Stimulated activated CD8-positive, alpha-beta memory T cell treated with anti-CD3 and anti-CD28 coated beads, Interleukin-15, amount 100 ng/mL, for 4 hours (primary cell): ENCODE measurements around the gene RDH14.

Experiments used
- DNase-seq, 2 donors: peaks; one replicate each; pipeline ENCODE4 v3.0.0-alpha.2; 2020; ENCODE audit warnings: low read depth in 2 of 2

The RDH14 gene

DNA sequence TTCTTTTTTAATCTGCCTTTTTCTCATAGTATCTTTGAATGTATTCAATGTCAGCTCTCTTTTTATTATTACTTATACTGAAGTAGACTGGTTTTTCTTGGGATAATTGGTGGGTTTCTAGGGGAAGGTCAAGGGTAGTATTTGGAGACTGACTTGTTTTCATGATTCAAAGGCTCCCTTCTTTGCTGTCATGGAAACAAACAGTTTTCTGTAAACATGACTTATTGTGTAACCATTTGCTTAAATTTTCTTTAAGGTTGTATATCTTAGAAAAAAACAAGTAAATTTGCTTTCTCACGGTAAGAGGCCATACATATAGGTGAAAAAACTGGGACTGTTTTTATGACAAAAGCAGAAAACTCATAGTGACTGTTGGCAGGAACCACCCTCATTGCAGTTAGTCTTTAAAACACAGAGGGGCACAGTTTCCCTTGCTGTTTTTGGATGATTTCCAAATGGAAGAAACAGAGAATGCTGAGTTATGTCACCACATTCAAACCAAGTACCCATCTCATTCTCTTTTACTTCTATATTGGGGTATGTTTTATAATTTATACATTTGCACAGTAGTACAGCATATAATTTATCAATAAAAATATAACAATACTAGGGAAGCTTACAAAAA, 5.8 kb upstream of the RDH14 start:
- no peak for DNase-seq

DNA sequence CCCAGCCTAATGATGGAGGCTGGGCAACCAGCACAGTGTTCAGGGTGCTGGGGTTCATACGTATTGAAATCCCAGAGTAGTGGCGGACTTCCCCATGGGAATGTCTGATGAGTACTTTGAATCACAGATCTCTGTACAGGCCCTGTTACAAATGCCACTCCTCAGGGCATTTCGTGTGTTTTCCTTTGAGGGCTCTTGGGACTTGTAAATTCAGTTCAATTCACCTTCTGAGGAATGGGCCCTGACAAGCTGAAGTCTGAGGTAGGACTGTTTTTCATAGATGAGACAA, 288 bp upstream of the RDH14 start:
- DNase-seq: no peak

DNA sequence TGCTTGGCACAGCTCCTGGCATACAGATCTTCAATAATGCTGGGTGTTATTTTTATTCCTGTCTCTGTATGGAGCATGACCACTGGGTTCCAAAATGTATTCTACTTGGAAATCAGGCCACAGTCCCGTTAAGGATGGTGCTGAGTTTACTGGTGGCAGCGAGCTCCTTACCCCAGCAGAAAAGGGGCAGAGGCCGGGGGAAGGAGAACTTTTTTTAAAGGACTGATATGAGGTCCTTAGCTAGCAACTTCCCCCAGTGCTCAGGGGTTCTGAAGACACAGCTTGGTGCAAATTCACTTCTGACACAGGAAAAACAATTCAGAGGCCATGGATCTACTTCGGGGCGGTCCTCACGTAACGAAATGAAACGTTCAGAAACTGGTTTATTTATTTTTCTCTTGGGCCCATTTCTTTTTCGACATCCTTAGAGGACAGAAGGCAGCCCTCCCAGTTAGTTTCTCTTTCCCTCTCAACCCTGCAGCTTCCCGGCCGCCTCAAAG, 872 bp downstream of the RDH14 start:
- no peak for DNase-seq

DNA sequence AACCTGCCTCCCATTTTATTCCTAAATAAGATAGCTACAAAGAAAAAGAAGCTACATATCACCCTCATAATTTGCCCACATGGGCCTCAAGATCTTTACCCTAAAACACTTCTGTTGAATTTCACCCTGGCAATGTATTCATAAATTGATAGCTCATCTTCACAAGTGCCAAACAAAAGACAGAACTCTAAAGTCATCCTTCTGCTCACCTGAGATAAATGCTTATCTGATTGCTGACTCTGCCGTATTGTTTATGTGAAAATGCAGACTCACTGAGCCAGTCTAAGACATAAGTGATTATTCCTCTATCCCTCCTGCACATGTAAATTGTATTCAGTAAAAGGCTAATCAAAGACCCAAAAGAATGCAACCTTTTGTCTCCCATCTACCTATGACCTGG, 2.0 kb downstream of the RDH14 start:
- DNase-seq: no peak

DNA sequence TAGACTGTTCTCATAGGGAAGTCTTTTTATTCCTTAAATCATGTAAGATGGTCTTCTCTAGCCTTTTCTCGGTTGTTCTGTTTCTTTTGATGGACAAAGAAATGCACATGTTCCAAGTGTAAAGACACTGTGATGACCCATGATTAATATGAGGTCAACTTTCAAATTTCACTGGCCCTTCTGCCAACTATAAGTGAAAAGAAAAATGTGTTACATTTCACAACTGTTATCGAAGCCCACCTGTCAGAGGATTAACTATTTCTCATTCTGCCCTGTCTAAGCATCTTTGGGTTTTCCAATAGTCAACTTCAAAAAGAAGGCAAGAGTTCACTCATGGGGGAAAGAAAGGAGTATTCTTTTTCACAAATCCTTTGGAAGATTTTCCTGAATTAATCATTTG, 3.3 kb downstream of the RDH14 start:
- DNase-seq: no peak

DNA sequence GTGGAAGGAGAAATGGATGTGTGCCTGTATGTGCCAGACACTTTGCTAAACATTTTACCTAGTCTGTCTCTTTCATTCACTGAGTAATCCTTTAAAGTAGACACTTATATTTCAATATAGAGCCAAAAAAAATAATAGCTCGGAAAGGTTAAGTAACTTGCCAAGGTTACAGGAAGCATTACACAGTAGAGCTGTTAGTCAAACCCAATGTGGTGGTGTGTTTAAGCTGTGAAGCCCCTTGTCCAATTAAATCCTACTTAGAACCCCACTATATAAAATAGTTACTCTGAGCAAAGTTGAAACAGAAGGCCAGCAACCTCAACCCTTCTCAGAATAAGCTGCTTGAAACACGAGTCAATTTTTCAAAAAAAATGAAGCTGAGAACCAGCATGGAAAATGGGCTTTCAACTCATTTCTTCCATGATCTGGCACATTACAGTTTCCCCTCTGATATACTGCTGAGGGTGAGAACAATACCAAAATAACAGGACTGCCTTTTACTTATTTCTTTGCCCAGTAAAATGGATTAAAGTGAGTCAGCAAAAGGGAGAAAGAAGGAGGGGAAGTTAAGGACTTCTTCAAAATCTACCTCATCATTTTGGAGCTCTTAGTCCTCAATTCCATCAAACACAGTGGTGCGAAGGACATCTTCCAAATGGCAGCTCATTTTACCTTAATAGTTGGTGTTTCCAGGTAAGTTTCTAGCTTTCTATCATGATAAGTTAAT, 7.9 kb downstream of the RDH14 start:
- DNase-seq: no peak

DNA sequence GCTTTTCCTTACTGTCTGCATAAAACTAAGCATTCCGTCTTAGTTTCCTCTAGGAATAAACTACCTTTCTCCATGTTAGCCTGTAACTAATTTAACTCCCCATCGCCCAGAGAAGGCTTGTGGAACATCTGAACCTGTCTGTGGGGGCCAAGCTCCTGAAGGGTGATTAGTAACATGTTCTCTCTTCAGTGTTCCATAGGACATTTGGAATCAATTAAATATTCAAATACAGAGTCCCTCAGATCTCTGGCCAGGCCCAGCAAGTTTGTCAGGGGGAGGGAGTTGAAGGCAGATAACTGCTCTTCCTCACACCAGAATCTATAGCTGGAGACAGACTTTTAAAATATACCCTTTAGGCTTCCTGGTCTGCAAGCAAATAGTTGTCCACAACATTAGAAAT, 8.8 kb downstream of the RDH14 start:
- no peak for DNase-seq

DNA sequence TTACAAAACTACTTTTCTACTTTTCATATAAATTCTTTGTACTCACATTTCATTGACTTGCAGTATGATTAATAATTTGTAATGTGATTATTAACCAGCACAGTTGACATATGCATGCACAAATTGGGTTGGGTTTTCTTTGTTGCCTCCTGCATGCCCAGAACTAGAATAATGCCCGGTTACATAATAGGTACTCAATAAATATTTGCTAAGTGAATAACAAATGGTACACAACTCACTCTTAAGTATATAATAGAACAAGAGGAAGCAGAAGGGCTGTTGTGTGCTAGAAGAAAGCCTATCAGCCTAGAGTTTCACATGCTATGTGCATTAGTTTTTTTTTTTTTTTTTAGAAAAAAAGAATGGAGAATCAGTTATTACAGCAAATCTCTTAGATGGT, 9.3 kb downstream of the RDH14 start:
- DNase-seq: no peak

DNA sequence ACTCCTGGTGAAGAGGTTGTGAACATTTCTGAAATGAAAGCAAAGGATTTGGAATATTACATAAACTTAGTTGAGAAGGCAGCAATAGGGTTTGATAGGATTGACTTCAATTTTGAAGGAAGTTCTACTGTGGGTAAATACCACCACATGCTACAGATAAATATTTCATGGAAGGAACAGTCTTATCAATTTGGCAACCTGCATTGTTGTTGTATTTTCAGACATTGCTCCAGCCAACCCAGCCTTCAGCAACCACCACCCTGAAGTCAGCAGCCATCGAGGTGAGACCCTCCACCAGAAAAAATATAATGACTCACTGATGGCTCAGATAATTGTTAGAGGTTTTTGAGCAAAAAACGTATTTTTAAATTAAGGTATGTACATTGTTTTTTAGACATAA, 10.0 kb downstream of the RDH14 start:
- no peak for DNase-seq

DNA sequence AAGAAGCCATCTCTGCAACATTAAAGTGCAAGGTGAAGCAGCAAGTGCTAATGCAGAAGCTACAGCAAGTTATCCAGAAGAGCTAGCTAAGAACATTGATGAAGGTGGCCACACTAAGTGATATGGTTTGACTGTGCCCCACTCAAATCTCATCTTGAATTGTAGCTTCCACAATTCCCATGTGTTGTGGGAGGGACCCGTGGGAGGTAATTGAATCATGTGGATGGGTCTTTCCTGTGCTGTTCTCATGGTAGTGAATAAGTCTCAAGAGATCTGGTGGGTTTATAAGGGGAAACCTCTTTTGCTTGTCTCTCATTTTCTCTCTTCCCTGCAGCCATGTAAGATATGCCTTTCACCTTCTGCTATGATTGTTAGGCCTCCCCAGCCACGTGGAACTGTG, 11.4 kb downstream of the RDH14 start:
- no peak for DNase-seq

DNA sequence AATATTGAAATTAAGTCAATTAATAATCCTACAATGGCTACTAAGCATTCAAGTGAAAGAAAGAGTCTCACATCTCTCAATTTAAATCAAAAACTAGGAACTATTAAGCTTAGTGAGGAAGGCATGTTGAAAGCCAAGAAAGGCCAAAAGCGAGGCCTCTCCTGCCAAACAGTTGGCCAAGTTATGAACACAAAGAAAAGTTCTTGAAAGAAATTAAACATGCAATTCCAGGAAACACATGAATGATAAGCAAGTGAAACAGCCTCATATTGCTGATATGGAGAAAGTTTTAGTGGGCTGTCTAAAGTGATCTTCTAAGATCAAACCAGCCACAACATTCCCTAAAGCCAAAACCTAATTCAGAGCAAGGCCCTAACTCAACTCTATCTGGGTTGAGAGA, 11.8 kb downstream of the RDH14 start:
- DNase-seq: no peak

DNA sequence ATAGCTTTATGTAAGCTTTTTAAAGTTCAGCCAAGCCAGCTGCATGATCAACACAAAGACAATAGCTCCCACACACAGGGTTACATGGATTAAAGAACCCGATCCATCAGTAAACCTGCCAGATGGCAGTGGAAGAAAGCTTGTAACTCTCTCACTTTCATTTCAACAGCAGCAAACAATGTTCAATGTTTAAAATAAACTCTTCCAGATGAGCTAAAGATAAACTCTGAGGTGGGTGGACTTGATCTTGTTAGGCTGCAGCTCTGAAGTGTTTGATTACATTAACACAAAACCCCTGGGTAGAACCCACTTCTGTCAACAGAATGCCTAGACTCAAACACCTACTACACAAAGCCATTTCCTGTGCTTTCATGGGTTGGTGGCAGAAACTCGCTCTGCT, 13.9 kb downstream of the RDH14 start:
- no peak for DNase-seq

DNA sequence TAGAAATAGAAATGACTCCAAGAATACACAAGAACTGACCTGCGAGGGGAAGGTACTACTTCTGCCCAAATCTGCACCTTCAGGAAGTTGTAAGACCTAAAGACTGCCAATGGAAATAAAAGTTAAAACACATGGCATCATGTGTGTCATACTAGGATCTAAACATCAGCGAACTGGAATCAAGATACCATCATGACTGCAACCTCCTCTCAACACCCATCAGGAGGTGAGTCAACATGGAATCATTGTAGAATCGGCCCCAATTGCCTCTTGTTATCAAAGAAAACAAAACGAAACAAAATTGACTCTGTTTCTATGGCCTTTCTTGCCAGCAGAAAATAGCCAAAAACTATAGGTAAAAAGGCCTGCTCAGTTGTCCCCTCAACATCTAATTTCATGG, 15.1 kb downstream of the RDH14 start:
- DNase-seq: no peak

DNA sequence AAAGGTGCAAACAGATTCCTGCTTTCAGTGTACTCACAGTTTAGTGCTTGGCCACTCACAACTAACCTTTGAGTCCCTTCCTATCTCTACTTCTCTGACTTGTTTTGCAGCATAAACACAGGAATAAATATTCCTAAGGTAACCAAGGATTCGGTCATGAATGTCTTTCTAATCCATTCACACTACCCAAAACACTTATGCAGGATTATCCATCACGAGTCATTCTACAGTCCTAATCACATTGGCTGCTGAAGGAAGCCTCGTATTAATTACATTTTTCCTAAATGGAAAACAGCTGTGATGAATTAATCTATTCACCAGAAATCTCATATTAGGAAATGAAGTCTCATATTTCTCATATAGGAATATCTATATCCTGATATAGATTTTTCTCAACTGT, 16.3 kb downstream of the RDH14 start:
- no peak for DNase-seq

DNA sequence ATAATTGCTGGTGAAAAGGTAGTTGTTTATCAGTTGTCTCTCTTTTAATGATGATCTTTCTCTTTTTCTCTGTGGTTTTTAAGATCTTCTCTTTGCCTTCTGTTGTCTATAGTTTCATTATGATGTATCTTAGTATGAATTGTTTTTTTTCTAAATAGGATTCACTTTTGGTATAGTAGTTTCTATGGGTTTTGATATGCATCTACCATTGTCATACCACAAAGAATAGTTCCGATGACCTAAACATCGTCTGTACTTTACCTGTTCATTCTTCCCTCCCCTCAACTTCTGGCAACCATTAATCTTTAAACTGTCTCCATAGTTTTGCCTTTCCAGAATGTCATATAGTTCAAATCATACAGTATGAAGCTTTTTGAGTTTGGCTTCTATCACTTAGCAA, 19.6 kb downstream of the RDH14 start:
- DNase-seq: no peak

DNA sequence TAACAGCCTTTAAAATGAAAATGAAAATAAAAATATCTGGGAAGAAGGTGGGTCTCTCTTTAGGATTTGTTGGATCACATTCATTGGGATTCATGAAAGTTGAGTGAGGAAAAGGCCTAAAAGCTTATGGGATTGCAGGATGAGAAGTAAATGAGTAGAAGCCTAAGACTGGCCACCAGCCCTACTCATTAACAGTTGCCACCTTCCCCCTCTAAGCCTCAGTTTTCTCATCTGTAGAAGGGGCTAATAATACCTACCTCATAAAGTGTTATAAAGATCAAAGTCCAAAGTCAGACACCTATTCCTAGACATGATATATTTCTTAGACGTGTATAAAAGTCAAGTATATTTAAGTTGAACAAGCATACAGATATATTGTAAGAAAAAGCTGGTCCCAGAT, 23.8 kb downstream of the RDH14 start:
- no peak for DNase-seq

DNA sequence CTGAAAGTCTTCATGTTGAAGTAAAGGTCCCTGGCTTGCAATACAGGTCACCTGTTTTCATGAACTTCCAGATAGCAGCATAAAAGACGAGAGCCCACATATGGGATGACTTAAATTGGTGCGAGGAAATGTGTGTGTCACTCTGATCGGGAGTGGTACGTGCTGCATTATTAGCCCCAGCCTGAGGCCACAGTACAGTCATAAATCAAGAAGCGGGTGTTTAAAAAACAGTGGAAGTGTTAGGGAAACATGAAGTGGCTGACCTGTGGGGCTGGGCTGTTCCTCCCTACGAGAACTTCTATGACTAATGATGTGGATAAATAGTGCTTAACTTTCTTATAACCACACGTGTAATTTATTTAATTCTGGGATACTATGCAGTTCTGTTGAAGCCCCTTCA, 24.4 kb downstream of the RDH14 start:
- no peak for DNase-seq

DNA sequence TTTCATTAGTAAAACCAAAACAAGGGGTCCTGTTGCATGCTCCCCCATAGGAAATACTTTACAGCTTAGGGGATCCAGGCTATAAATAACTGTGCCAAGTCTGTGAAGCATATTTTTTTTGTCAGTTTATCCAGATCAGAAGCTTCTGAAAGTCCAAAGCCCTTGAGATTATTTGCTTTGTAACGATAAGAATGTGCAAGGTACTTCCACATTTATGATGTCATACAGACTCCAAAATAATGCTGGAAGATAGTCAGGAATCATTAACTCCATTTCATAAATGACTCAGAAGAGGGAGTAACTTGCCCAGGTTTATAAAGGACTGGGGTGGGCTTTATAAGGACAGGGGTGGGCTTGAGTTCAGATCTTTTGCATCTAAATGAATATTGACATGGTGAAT, 29.3 kb downstream of the RDH14 start:
- DNase-seq: no peak

DNA sequence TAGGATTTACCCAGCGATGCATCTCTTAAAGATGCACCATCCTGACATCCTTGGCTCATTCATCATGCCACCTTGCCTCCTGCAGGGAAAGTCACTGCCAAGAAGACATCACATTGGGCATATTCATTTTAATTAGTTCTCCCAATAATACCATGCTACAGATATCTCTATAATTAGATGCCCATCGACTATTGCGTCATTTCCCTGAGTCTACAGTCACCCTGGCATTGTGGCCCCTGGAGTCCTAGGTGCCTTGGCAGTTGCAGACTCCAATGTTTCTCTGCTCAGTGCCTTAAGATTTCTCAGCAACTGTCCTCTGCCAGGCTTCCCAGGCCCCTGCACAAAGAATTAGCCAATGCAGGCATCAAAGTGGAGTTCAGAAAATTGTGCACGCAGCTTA, 32.6 kb downstream of the RDH14 start:
- no peak for DNase-seq

DNA sequence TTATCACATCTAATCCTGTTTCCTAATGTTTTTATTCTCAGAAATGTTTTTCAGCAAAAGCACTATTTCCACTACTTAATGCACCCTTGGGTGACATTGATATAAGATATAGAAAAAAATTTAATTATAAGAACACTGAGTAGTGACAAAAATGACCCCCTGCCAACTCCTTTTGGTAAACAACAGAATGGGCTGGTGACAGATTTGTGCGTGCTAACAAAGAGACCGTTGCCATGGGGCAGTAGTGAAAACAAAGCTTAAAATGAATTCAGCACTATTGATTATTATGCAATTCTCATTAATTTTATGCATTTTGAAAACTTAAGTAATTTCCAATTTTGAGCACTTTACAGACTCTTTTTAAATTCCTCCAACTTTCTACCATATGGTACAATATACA, 33.1 kb downstream of the RDH14 start:
- no peak for DNase-seq

DNA sequence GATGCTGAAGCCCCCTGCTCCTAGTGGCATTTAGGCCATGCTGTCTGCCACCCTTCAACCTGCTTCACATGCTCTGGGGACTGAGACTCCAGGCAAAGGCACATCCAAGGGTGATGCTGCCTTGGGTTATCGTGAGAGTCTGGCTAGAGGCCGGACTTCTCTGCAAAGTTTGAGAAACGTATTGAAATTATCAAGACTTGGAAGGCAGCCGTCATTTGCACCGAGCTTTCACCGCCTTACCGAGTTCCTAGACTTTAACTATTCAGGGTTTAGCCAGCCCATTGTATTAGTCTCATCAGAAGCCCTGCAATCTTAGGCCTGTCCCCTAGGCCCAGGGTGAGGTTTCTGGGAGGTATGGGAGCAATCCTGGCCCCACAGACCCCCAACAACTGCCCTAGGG, 34.0 kb downstream of the RDH14 start:
- no peak for DNase-seq

DNA sequence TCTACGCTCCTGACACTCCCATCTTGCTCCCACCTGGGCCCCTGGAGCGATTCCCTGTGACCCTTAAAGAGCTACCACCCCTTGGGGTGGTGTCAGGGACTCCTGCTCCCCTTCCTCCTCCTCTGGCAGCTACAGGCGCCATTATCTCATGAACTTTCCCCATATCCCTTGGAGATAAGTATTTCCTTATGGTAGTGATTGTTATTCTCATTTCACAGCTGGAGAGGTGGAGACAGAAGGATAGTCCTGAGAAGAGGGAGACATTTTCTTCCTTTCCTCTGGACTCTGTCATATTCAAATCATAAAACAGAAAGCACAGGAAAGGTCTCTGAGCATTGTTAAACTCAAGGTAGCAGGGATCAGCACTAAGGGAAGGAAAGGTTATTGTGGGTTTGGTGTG, 34.6 kb downstream of the RDH14 start:
- DNase-seq: no peak

DNA sequence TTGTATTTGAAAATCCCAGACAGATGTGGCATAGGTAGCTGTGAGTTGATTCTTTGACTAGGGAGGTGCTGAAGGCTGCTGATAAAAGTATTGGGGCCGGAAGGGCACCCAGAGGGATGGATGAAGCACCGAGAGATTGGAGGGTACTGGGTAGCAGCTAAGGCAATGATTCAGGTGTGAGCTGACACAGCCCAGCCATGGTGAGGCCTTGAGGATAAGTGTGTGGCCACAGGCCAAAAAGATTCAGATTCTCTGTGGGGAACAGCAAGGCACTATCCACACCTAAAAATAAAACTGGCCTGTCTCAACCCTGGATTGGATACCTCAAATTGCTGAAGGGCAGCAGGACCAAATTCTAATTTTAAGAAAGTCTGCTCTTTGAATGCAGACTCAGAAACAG, 35.2 kb downstream of the RDH14 start:
- no peak for DNase-seq

DNA sequence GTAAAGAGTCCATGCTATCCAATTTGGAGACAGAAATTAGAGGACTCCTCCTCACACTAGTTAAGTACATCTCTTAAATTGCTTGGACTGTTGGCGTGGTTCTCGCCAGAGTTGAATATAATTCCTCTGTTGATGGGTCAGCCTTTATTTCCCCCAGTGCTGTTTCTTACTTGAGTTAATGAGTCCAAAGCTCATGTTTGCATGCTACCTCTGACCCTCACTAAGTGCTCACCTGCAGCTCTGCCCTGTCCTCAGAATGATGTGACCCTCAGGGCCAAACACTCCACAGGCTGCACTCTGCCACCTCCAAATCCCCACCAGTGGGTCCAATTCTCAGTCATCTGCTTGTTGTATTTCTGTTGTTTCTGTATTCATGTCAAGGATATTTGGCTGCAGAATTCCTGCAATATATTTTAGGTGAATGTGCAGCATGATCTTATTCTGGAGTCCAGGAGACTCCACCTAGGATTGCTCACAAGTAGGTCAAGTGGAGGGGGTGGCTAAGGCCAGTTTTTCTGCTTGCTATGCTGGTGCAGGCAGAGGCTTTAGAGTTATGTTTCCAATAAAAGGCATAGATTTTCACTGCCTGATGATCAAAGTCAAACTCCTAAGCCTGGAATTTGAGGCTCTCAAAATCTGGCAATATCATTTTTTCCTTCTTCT, 37.8 kb downstream of the RDH14 start:
- no peak for DNase-seq
